ENCODE results near the gene PRAMEF6. TPM values are rescaled to one million over a fixed set of nuclear protein-coding genes. Genes with fewer than 3 reads are reported as not detected.
"Not testable (repeated sequence)": the region's sequence is repeated elsewhere in the genome, so short reads cannot be mapped to it uniquely, and the experiment has no call there.

PRAMEF6 gene
- not detected for total RNA-seq

GRCh38 chr1:12947480-12947879 lies at the start of gene PRAMEF6:
Gene PRAMEF6, minus strand, starts transcription at chr1:12947580. Its CDS starts 5,062 bp downstream, at chr1:12942518.
- not testable (repeated sequence) for DNase-seq

- DNase-seq = not testable (repeated sequence)
Measured at GRCh38 chr1:12924368-12924767, 23.0 kb downstream of the PRAMEF6 start.

GRCh38 chr1:12921749-12922148 lies 25.6 kb downstream of the PRAMEF6 start:
- not testable (repeated sequence) for DNase-seq

GRCh38 chr1:12916310-12916709 lies 31.1 kb downstream of the PRAMEF6 start, which contains the start of gene PRAMEF7:
Gene PRAMEF7, plus strand, starts transcription at chr1:12916610. Its CDS starts 1,083 bp downstream, at chr1:12917693.
- not testable (repeated sequence) for DNase-seq

- DNase-seq = not testable (repeated sequence)
Measured at GRCh38 chr1:12903793-12904572, 43.4 kb downstream of the PRAMEF6 start.

- not testable (repeated sequence) for DNase-seq
Measured at GRCh38 chr1:12899186-12899585, 48.2 kb downstream of the PRAMEF6 start.

DNA sequence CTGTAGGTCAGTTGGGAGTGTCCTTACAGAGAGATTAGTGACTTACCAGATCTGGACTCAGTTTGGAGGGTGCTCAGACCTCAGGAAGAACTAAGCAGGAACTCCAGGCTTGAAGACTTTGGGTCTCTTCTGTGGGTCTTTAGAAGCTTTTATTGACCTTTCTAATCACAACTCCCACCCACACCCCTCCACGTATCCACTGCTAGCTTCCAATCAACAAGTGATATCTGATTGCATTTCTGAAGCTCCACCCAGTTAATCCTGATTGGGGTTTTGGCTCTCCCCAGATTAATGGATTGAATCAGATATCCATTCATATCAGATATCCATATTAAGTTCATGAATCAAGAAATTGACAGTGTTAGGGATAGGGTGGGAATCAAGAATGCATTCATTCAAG lies 49.2 kb downstream of the PRAMEF6 start, which contains the start of gene PRAMEF10:
TSS of gene PRAMEF10 (minus strand) at position 101 of the 400 bp plus-strand sequence. CDS start 2,423 bp downstream, outside the sequence.
- not testable (repeated sequence) for DNase-seq

Small RNAs within 50 kb of the gene (small RNA-seq; reads per million reads assigned to genes)
- gene RNU6-1072P = not detected

Other genes starting within 250 kb of the PRAMEF6 start
- gene AADACL3, start 231.5 kb downstream of the PRAMEF6 start, total RNA-seq = not detected
- not detected for gene CFAP107, start 201.4 kb downstream of the PRAMEF6 start, total RNA-seq
- gene PRAMEF12, start 173.8 kb downstream of the PRAMEF6 start, total RNA-seq = not detected
- not detected for gene PRAMEF1, start 156.2 kb downstream of the PRAMEF6 start, total RNA-seq
- gene PRAMEF11, start 116.2 kb downstream of the PRAMEF6 start, total RNA-seq = not detected
- not detected for gene HNRNPCL1, start 98.9 kb downstream of the PRAMEF6 start, total RNA-seq
- gene PRAMEF2, start 90.5 kb downstream of the PRAMEF6 start, total RNA-seq = not detected
- not detected for gene PRAMEF4, start 61.4 kb downstream of the PRAMEF6 start, total RNA-seq
- gene PRAMEF10, start 49.3 kb downstream of the PRAMEF6 start, total RNA-seq = not detected
- gene PRAMEF7, start 31.0 kb downstream of the PRAMEF6 start, total RNA-seq = not detected
- not detected for gene PRAMEF27, start 109.0 kb upstream of the PRAMEF6 start, total RNA-seq
- gene HNRNPCL3, start 113.2 kb upstream of the PRAMEF6 start, total RNA-seq = not detected
- gene PRAMEF25, start 123.2 kb upstream of the PRAMEF6 start, total RNA-seq = not detected
- gene HNRNPCL2, start 169.3 kb upstream of the PRAMEF6 start, total RNA-seq = not detected
- not detected for gene PRAMEF26, start 208.4 kb upstream of the PRAMEF6 start, total RNA-seq
- not detected for gene HNRNPCL4, start 218.1 kb upstream of the PRAMEF6 start, total RNA-seq
- gene PRAMEF9, start 224.3 kb upstream of the PRAMEF6 start, total RNA-seq = not detected

All from occipital lobe (tissue), 3 donors.